Umbilical cord (tissue), 2 donors: ENCODE data around the gene MAML2. TPM values are rescaled to one million over a fixed set of nuclear protein-coding genes. Genes with fewer than 3 reads are reported as not detected.

Experiments
- DNase-seq: peaks from one replicate; pipeline ENCODE4 v3.0.0-alpha.2; 2015; ENCODE audit warnings: low spot score
- total RNA-seq: library from RNA; depleted of rRNA; stranded (reverse); fragments of >200 nt; gene quantifications from one replicate; pipeline ENCODE4 v1.2.3, GENCODE V29; 2014; ENCODE audit warnings: low replicate concordance; ENCODE audit not compliant: insufficient read depth

The MAML2 gene
- total RNA-seq, 1 donor from 2014 or later, result 17.1 TPM

GRCh38 chr11:95985174-95985808, 357.7 kb downstream of the MAML2 start:
- no peak for DNase-seq

- no peak for DNase-seq
These were observed 358.9 kb downstream of the MAML2 start for GRCh38 chr11:95984072-95984471.

GRCh38 chr11:95977534-95978174, 365.3 kb downstream of the MAML2 start:
- DNase-seq, result no peak

GRCh38 chr11:95976550-95976949, 366.4 kb downstream of the MAML2 start:
- DNase-seq, result no peak

- no peak for DNase-seq
These were observed 367.7 kb downstream of the MAML2 start for GRCh38 chr11:95975343-95975742.

- peak; percentile 82 for DNase-seq
These were observed 370.9 kb downstream of the MAML2 start for GRCh38 chr11:95972060-95972459.

GRCh38 chr11:95968585-95968984, 374.4 kb downstream of the MAML2 start:
- no peak for DNase-seq

- peak; percentile 93 for DNase-seq
These were observed 378.7 kb downstream of the MAML2 start for GRCh38 chr11:95964281-95964680.

GRCh38 chr11:95961758-95962157, 381.2 kb downstream of the MAML2 start:
- no peak for DNase-seq

- DNase-seq, result no peak
These were observed 392.1 kb downstream of the MAML2 start for GRCh38 chr11:95950905-95951304.

GRCh38 chr11:95948637-95949036, 394.4 kb downstream of the MAML2 start:
- no peak for DNase-seq

- no peak for DNase-seq
These were observed 398.4 kb downstream of the MAML2 start for GRCh38 chr11:95944623-95945022.

GRCh38 chr11:95943546-95943945, 399.4 kb downstream of the MAML2 start:
- no peak for DNase-seq

- DNase-seq, result no peak
These were observed 403.9 kb downstream of the MAML2 start for GRCh38 chr11:95939091-95939490.

- DNase-seq, result no peak
These were observed 405.6 kb downstream of the MAML2 start for GRCh38 chr11:95937358-95937757.

GRCh38 chr11:95933594-95933993, 409.4 kb downstream of the MAML2 start:
- DNase-seq, result no peak

- no peak for DNase-seq
These were observed 411.1 kb downstream of the MAML2 start for GRCh38 chr11:95931916-95932315.

- no peak for DNase-seq
These were observed 412.0 kb downstream of the MAML2 start for GRCh38 chr11:95930948-95931347.

- DNase-seq, result no peak
These were observed 416.3 kb downstream of the MAML2 start for GRCh38 chr11:95926726-95927125.
